Esophagus squamous epithelium (tissue), 5 donors: ENCODE data around the gene CPSF4L. TPM values are rescaled to one million over a fixed set of nuclear protein-coding genes. Genes with fewer than 3 reads are reported as not detected.

Experiments used
- DNase-seq: peaks from one replicate; lab custom pipeline; 2025; lab: John Stamatoyannopoulos, UW
- H3K27ac ChIP-seq, 4 donors: fragments of 200-600 bp; sonication (generic); one replicate each; pipeline ENCODE4 v1.5.1; 2016 to 2019; ENCODE audit warnings: mild to moderate bottlenecking in 1 of 4
- H3K27me3 ChIP-seq, 4 donors: fragments of 200-600 bp; sonication (generic); 1 replicate in 3 of 4; 2 replicates in 1 of 4; pipeline versions ENCODE4 v1.5.1 to v1.6.0; 2017 to 2021; ENCODE audit warnings: antibody characterized with exemption in 1 of 4
- H3K36me3 ChIP-seq, 3 donors: fragments of 200-600 bp; sonication (generic); one replicate each; pipeline ENCODE4 v1.5.1; 2016 to 2019
- H3K4me1 ChIP-seq, 3 donors: fragments of 200-600 bp; sonication (generic); one replicate each; pipeline ENCODE4 v1.5.1; 2017 to 2019
- H3K4me3 ChIP-seq, 4 donors: fragments of 200-600 bp; sonication (generic); 1 replicate in 3 of 4; 2 replicates in 1 of 4; pipeline ENCODE4 v1.5.1; 2016 to 2019; ENCODE audit warnings: mild to moderate bottlenecking in 2 of 4, moderate library complexity in 1 of 4
- H3K9me3 ChIP-seq, 3 donors: fragments of 200-600 bp; sonication (generic); one replicate each; pipeline ENCODE4 v1.5.1; 2016 to 2019
- POLR2A ChIP-seq, 4 donors: fragments of 450-650 bp; IDR thresholded peaks; one replicate each; pipeline ENCODE4 v1.6.1; 2017; ENCODE audit warnings: antibody characterized with exemption in 4 of 4, mild to moderate bottlenecking in 4 of 4, moderate library complexity in 3 of 4
- WGBS, 2 donors: methylation state at CpG; one replicate each; pipeline ENCODE4 v1.1.5; 2018; 5-methylcytosine and 5-hydroxymethylcytosine counted together
- intact Hi-C: fragments of 100-400 bp; cut with DNase I; formaldehyde crosslinking; loops from one replicate; pipeline ENCODE4 v1.15.0; 2022
- total RNA-seq, 4 donors: library from RNA; depleted of rRNA; stranded (reverse); fragments of >200 nt; gene quantifications; one replicate each; pipeline ENCODE4 v1.1.0, GENCODE V29; 2016
- TF ChIP-seq, protein P1 (sequence below), 6 experiments: fragments of 450-650 bp in 4 of 6; fragments of 200-600 bp in 2 of 6; sonication (generic) in 2 of 6; IDR thresholded peaks; one replicate each; pipeline ENCODE4 v1.5.1; 2016 to 2019; ENCODE audit warnings: antibody characterized with exemption in 6 of 6, mild to moderate bottlenecking in 4 of 6, moderate library complexity in 4 of 6
- donor health status: DM: yes; HTN: yes; CAD: no.

The CPSF4L gene
- total RNA-seq, 4 donors from 2014 or later: not detected

DNA sequence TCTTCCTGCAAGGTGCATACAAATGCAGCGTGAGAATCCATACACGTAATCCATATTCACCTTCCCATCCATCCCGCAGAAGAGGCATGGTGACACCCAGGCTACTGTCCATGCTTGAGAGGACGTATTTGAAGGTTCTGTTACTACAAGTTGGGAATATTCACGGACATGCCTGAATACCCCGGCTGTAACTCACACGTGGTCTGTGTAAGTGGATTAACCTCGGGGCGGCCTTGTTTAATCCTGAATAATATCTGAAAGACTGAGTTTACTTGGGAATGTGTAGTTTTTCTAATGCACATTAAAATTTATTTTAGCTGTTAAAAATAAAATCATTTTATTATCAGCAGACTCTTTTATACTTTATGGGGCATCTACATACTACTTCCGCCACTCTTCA lies 13.1 kb downstream of the CPSF4L start:
- Histone ChIP-seq H3K27me3 (no peaks in the 10 kb centered on the region), H3K36me3 (peaks cover 0 to 52% (median 0%) of the 10 kb centered on the region in 3 donors), H3K4me1 (no peaks in the 10 kb centered on the region), H3K27ac (no peak overlapping the region), H3K4me3 (no peak overlapping the region), H3K9me3 (no peaks in the 10 kb centered on the region)
- DNase-seq: no peak
- 82 to 87% methylated on average over 10 of the region's 10 CpGs for WGBS, 2 donors
- intact Hi-C loops: no loop called here
- no peak for TF ChIP-seq POLR2A (IDR thresholded peaks at IDR 0.05)
- TF ChIP-seq, protein P1, sequence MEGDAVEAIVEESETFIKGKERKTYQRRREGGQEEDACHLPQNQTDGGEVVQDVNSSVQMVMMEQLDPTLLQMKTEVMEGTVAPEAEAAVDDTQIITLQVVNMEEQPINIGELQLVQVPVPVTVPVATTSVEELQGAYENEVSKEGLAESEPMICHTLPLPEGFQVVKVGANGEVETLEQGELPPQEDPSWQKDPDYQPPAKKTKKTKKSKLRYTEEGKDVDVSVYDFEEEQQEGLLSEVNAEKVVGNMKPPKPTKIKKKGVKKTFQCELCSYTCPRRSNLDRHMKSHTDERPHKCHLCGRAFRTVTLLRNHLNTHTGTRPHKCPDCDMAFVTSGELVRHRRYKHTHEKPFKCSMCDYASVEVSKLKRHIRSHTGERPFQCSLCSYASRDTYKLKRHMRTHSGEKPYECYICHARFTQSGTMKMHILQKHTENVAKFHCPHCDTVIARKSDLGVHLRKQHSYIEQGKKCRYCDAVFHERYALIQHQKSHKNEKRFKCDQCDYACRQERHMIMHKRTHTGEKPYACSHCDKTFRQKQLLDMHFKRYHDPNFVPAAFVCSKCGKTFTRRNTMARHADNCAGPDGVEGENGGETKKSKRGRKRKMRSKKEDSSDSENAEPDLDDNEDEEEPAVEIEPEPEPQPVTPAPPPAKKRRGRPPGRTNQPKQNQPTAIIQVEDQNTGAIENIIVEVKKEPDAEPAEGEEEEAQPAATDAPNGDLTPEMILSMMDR (IDR thresholded peaks at IDR 0.05): no peak

DNA sequence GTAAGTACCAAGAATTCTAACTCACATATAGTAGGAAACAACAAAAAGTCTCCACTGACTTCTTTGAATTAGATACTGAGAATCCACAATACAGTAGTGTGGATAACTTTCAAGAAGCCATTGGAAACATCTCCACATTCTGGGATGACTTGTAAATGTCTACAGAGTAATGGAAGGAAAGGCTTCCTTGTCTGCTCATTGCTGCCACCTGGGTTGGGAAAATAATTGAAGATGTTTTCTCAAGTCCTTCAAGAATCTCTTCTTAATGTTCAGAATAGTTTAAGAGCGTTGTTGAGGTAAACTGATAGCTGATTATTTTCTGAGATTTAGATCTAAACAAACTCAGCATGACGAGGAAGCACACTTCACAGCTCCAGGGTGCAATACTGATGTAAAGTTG lies 14.0 kb downstream of the CPSF4L start:
- no peak for DNase-seq
- H3K27me3 ChIP-seq: no peaks in the 10 kb centered on the region
- WGBS, 2 donors: 76 to 84% methylated on average over 2 of the region's 2 CpGs
- H3K4me3 ChIP-seq: no peak overlapping the region
- H3K4me1 ChIP-seq: no peaks in the 10 kb centered on the region
- no peak overlapping the region for H3K27ac ChIP-seq
- H3K36me3 ChIP-seq: peaks cover 0 to 60% (median 0%) of the 10 kb centered on the region in 3 donors
- TF ChIP-seq POLR2A (IDR thresholded peaks at IDR 0.05): no peak
- TF ChIP-seq, protein P1 (IDR thresholded peaks at IDR 0.05): peak in 1 of 6 experiments; percentile 29
- intact Hi-C loops: no loop called here
- H3K9me3 ChIP-seq: no peaks in the 10 kb centered on the region

DNA sequence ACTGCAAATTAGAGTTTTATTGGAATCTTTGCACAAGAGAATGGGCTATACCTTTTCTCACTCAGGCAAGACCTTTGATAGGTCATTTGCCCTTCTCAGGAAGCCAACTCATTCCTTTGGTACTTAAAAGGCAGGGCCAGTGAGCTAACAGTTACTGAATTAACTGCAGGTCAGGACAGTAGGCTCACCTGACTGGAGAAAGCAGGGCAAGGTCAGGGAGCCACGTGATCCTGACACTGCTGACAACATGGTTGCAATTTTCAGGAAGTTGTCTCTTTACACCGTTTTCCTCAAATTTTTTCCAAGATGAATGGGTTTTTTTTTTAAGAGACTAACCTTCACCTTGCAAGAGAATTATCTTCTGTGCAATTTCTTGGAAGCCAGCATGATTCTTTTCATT lies 21.1 kb downstream of the CPSF4L start:
- intact Hi-C loops: no loop called here
- H3K27ac ChIP-seq: no peak overlapping the region
- H3K27me3 ChIP-seq: no peaks in the 10 kb centered on the region
- H3K4me1 ChIP-seq: peaks cover 0 to 24% (median 0%) of the 10 kb centered on the region in 3 donors
- no peak overlapping the region for H3K4me3 ChIP-seq
- H3K36me3 ChIP-seq: peaks cover 0 to 66% (median 0%) of the 10 kb centered on the region in 3 donors
- DNase-seq: no peak
- 71 to 73% methylated on average over 2 of the region's 2 CpGs for WGBS, 2 donors
- no peaks in the 10 kb centered on the region for H3K9me3 ChIP-seq
- TF ChIP-seq, protein P1 (IDR thresholded peaks at IDR 0.05): no peak
- no peak for TF ChIP-seq POLR2A (IDR thresholded peaks at IDR 0.05)

DNA sequence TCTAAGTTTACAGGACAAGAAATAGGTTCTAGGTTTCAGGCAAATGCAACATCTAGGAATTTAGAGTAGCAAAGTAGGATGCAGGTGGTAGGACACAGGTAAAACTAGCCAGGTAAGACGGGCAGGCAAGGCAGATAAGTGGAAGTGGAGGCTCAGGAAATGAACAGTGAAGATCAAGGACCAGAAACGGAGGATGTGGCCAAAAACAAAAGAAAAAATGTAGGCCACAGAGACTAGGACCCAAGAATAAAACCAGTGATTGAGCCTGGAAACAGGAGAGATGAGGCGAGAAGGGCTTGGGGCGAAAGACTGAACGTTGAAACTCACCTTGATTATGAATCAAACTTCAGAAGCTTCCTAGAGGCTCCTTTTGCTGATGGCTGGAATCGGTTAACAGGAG lies 24.0 kb downstream of the CPSF4L start:
- Histone ChIP-seq H3K27me3 (no peaks in the 10 kb centered on the region), H3K36me3 (peaks cover 0 to 45% (median 0%) of the 10 kb centered on the region in 3 donors), H3K9me3 (no peaks in the 10 kb centered on the region), H3K27ac (no peak overlapping the region), H3K4me3 (no peak overlapping the region), H3K4me1 (peaks cover 8 to 38% (median 8%) of the 10 kb centered on the region in 3 donors)
- WGBS, 2 donors: 68 to 74% methylated on average over 6 of the region's 6 CpGs
- no peak for DNase-seq
- no peak for TF ChIP-seq POLR2A (IDR thresholded peaks at IDR 0.05)
- TF ChIP-seq, protein P1 (IDR thresholded peaks at IDR 0.05): no peak
- intact Hi-C loops: no loop called here

DNA sequence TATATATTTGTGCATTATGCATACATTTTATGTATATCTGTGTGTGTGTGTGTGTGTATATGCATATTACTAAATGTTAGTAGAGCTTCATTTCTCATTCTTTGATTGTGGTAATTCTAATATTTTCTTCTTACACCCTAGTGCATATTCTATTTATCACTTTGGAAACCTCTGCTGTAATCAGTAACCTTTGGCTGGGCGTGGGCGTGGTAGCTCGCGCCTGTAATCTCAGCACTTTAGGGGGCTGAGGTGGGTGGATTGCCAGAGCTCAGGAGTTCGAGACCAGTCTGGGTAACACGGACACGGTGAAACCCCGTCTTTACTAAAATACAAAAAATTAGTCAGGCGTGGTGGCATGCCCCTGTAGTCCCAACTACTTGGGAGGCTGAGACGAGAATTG lies 26.9 kb downstream of the CPSF4L start:
- Histone ChIP-seq H3K9me3 (no peaks in the 10 kb centered on the region), H3K4me1 (peaks cover 14 to 57% (median 23%) of the 10 kb centered on the region in 3 donors), H3K36me3 (peaks cover 0 to 24% (median 0%) of the 10 kb centered on the region in 3 donors), H3K4me3 (no peak overlapping the region), H3K27me3 (no peaks in the 10 kb centered on the region), H3K27ac (no peak overlapping the region)
- intact Hi-C loops: no loop called here
- TF ChIP-seq, protein P1 (IDR thresholded peaks at IDR 0.05): no peak
- no peak for TF ChIP-seq POLR2A (IDR thresholded peaks at IDR 0.05)
- DNase-seq: no peak
- 86 to 95% methylated on average over 10 of the region's 10 CpGs for WGBS, 2 donors
